Astrocyte (in vitro differentiated cells and primary cell): Measurements from ENCODE around the gene CYRIA. TPM values are rescaled to one million over a fixed set of nuclear protein-coding genes. Genes with fewer than 3 reads are reported as not detected.

Experiments used
- DNase-seq: peaks from one replicate; pipeline ENCODE4 v3.0.0-alpha.2; 2010; ENCODE audit warnings: low read depth
- FAIRE-seq: peaks from 2 replicates; lab custom pipeline; 2011; peaks lifted over from hg19 to GRCh38; lab: Jason Lieb, UNC
- H2AFZ ChIP-seq: 2 replicates; pipeline ENCODE4 v1.6.0; 2012; ENCODE audit warnings: low read depth, low read length, inconsistent platforms
- H3K27ac ChIP-seq: 2 replicates; pipeline ENCODE4 v1.5.1; 2011; ENCODE audit warnings: low read depth, low read length, inconsistent platforms
- H3K27me3 ChIP-seq: 2 replicates; pipeline ENCODE4 v1.6.0; 2011; ENCODE audit warnings: low read length, inconsistent platforms; ENCODE audit not compliant: insufficient read depth
- H3K36me3 ChIP-seq: 2 replicates; pipeline ENCODE4 v1.5.1; 2011; ENCODE audit warnings: low read length, inconsistent platforms; ENCODE audit not compliant: insufficient read depth
- H3K4me1 ChIP-seq: 2 replicates; pipeline ENCODE4 v1.5.1; 2011; ENCODE audit warnings: low read length, inconsistent platforms; ENCODE audit not compliant: insufficient read depth
- H3K4me2 ChIP-seq: 2 replicates; pipeline ENCODE4 v1.6.0; 2012; ENCODE audit warnings: low read length, inconsistent platforms
- H3K4me3 ChIP-seq: 2 replicates; pipeline ENCODE4 v1.5.1; 2011; ENCODE audit warnings: low read depth, mild to moderate bottlenecking, low read length, inconsistent platforms; ENCODE audit not compliant: insufficient read depth
- H3K79me2 ChIP-seq: 2 replicates; pipeline ENCODE4 v1.6.0; 2012; ENCODE audit warnings: mild to moderate bottlenecking, low read length, inconsistent platforms; ENCODE audit not compliant: insufficient read depth
- H3K9ac ChIP-seq: 2 replicates; pipeline ENCODE4 v1.6.0; 2012; ENCODE audit warnings: mild to moderate bottlenecking, low read length, inconsistent platforms
- H3K9me3 ChIP-seq: 2 replicates; pipeline ENCODE4 v1.5.1; 2012; ENCODE audit warnings: low read depth, mild to moderate bottlenecking, low read length, inconsistent platforms; ENCODE audit not compliant: insufficient read depth
- H4K20me1 ChIP-seq: 2 replicates; pipeline ENCODE4 v1.6.0; 2012; ENCODE audit warnings: low read length, inconsistent platforms; ENCODE audit not compliant: insufficient read depth
- H3K27ac Mint-ChIP-seq: one replicate; pipeline ENCODE4 v1.8.0; 2021; ENCODE audit warnings: mild to moderate bottlenecking, mixed read lengths; ENCODE audit not compliant: unreplicated experiment
- H3K27me3 Mint-ChIP-seq: one replicate; pipeline ENCODE4 v1.8.0; 2021; ENCODE audit warnings: low read depth, mixed read lengths; ENCODE audit not compliant: unreplicated experiment
- H3K36me3 Mint-ChIP-seq: one replicate; pipeline ENCODE4 v1.8.0; 2021; ENCODE audit warnings: low read depth, mixed read lengths; ENCODE audit not compliant: unreplicated experiment
- H3K4me1 Mint-ChIP-seq: one replicate; pipeline ENCODE4 v1.8.0; 2021; ENCODE audit warnings: low read depth, mixed read lengths; ENCODE audit not compliant: unreplicated experiment
- H3K4me3 Mint-ChIP-seq: one replicate; pipeline ENCODE4 v1.8.0; 2021; ENCODE audit warnings: mild to moderate bottlenecking, moderate library complexity, mixed read lengths; ENCODE audit not compliant: unreplicated experiment
- H3K9me3 Mint-ChIP-seq: one replicate; pipeline ENCODE4 v1.8.0; 2021; ENCODE audit warnings: mild to moderate bottlenecking, mixed read lengths; ENCODE audit not compliant: unreplicated experiment
- EZH2 ChIP-seq: IDR thresholded peaks from 2 replicates; pipeline ENCODE4 v1.6.1; 2012; ENCODE audit warnings: mild to moderate bottlenecking, low read length, inconsistent platforms; ENCODE audit not compliant: insufficient read depth
- total RNA-seq: library from RNA; stranded (reverse); gene quantifications from 2 replicates; pipeline ENCODE4 v1.2.1, GENCODE V29; 2021
- TF ChIP-seq, protein P1 (sequence below): IDR thresholded peaks from 2 replicates; pipeline ENCODE4 v1.5.1; 2011; ENCODE audit warnings: low read depth, mild to moderate bottlenecking, inconsistent platforms, low read length, moderate library complexity; ENCODE audit not compliant: insufficient read depth

The CYRIA gene
- total RNA-seq, 1 donor from 2014 or later = 4.9 TPM

DNA sequence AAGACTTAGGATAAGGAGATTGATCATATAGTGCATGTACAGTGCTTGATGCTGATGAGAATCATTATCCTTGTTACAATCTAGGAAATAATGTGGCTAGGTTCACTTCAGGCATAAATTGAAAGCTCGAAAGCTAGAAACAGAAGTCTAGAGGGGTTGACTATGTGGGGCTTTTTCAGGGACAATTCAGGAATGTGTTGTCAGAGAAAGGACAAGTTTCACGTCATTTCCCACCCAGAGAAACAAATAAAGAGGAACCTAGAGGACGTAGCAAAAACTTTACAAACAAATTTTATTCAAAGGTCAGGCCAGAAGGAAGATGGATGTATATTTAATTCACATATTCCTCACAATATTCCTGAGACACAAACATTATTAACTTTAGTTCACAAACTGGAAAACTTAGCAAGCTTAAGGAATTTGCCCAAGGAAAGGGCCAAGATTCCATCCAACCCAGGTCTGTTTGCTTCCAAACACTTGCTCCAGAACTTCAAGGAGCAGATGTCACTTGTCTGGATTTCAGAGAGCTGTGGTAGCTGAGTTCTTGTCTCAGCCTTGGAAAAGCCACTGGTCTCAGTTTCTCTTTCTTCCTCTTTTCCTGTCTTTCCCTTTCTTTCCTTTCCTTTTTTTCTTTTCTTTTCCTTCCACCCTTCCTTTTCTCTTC is 7.4 kb downstream of the CYRIA start:
- no peak overlapping the region for H3K4me2 ChIP-seq
- H3K4me1 ChIP-seq = peaks cover 5% of the 10 kb centered on the region
- H2AFZ ChIP-seq = no peak overlapping the region
- no peak for TF ChIP-seq EZH2
- TF ChIP-seq, protein P1, sequence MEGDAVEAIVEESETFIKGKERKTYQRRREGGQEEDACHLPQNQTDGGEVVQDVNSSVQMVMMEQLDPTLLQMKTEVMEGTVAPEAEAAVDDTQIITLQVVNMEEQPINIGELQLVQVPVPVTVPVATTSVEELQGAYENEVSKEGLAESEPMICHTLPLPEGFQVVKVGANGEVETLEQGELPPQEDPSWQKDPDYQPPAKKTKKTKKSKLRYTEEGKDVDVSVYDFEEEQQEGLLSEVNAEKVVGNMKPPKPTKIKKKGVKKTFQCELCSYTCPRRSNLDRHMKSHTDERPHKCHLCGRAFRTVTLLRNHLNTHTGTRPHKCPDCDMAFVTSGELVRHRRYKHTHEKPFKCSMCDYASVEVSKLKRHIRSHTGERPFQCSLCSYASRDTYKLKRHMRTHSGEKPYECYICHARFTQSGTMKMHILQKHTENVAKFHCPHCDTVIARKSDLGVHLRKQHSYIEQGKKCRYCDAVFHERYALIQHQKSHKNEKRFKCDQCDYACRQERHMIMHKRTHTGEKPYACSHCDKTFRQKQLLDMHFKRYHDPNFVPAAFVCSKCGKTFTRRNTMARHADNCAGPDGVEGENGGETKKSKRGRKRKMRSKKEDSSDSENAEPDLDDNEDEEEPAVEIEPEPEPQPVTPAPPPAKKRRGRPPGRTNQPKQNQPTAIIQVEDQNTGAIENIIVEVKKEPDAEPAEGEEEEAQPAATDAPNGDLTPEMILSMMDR = no peak
- H3K79me2 ChIP-seq = no peaks in the 10 kb centered on the region
- DNase-seq (no peak), FAIRE-seq (no peak)
- no peaks in the 10 kb centered on the region for H3K9me3 ChIP-seq
- no peak overlapping the region for H3K27ac Mint-ChIP-seq
- no peak overlapping the region for H3K4me3 Mint-ChIP-seq
- H3K27ac ChIP-seq = no peak overlapping the region
- peaks cover 19% of the 10 kb centered on the region for H3K4me1 Mint-ChIP-seq
- no peaks in the 10 kb centered on the region for H3K36me3 ChIP-seq
- no peak overlapping the region for H3K4me3 ChIP-seq
- peaks cover 3% of the 10 kb centered on the region for H3K36me3 Mint-ChIP-seq
- no peaks in the 10 kb centered on the region for H3K27me3 ChIP-seq
- no peak overlapping the region for H3K9ac ChIP-seq
- peaks cover 13% of the 10 kb centered on the region for H3K27me3 Mint-ChIP-seq
- H3K9me3 Mint-ChIP-seq = no peaks in the 10 kb centered on the region
- H4K20me1 ChIP-seq = no peaks in the 10 kb centered on the region

DNA sequence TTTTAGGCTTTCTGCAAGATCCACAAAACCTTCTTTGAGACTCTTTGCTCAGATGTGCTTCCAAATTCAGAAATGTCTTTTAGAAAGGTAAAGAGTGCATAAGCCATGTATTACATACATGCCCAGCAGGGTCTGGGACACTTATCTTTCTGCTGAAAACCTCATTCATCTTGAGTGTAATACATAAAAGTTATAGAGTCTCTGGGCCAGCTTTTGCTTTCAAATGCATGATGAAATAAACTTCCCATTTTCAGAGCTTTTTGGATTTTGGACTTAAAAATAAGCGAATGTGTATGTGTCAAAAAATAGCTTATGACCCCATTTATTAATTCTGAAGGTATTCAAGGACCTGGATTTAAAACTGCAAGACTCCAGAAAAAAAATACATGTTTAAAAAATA is 8.0 kb downstream of the CYRIA start:
- H3K36me3 Mint-ChIP-seq = peaks cover 3% of the 10 kb centered on the region
- Histone ChIP-seq H3K27ac (no peak overlapping the region), H3K36me3 (no peaks in the 10 kb centered on the region), H3K4me1 (peaks cover 9% of the 10 kb centered on the region), H4K20me1 (no peaks in the 10 kb centered on the region), H3K9ac (no peak overlapping the region), H3K9me3 (no peaks in the 10 kb centered on the region), H3K4me2 (no peak overlapping the region), H2AFZ (no peak overlapping the region), H3K4me3 (no peak overlapping the region), H3K27me3 (no peaks in the 10 kb centered on the region), H3K79me2 (no peaks in the 10 kb centered on the region)
- H3K27ac Mint-ChIP-seq = no peak overlapping the region
- no peak overlapping the region for H3K4me3 Mint-ChIP-seq
- H3K4me1 Mint-ChIP-seq = peaks cover 20% of the 10 kb centered on the region
- H3K27me3 Mint-ChIP-seq = peaks cover 13% of the 10 kb centered on the region
- FAIRE-seq (no peak), DNase-seq (no peak)
- no peaks in the 10 kb centered on the region for H3K9me3 Mint-ChIP-seq
- no peak for TF ChIP-seq EZH2
- TF ChIP-seq, protein P1 = no peak

DNA sequence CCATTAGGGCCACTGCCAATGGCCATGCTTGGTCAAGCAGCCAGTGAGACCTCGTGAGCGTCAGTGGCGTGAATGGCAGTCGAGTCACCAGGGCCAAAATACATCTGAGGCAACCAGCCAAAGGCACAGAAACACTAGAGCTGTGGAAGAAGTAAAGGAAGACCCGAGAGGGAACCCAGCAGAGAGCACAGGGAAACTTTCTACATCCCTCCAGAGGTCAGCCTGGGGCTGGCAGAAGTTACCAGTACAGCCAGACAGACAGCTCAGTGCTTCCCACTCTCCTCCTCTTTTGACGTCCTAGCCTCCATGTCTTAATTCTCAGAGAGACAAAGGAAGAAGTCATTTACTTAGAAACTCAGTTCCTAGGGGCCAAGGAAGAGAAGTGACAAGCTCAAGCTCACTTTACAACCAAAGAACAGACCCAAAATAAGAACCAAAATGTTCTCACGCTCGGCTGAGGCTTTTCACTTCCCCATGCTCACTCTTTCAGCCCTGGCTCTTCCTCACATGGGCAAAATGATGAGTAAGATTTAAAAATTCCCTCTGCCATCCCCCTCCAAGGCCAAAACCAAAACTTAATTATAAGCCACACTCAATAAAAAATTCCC is 8.7 kb downstream of the CYRIA start:
- no peaks in the 10 kb centered on the region for H3K9me3 Mint-ChIP-seq
- Histone ChIP-seq H3K79me2 (no peaks in the 10 kb centered on the region), H2AFZ (no peak overlapping the region)

More for the DNA sequence above, 8.7 kb downstream of the CYRIA start:
- Mint-ChIP-seq H3K4me3 (no peak overlapping the region), H3K27me3 (peaks cover 13% of the 10 kb centered on the region), H3K36me3 (peaks cover 3% of the 10 kb centered on the region), H3K27ac (peak overlapping the region; percentile 20), H3K4me1 (peaks cover 20% of the 10 kb centered on the region)
- H3K4me1 ChIP-seq = peaks cover 12% of the 10 kb centered on the region
- H3K9ac ChIP-seq = no peak overlapping the region
- TF ChIP-seq EZH2 = no peak
- TF ChIP-seq, protein P1 = no peak
- H3K4me2 ChIP-seq = no peak overlapping the region
- FAIRE-seq (no peak), DNase-seq (no peak)
- no peaks in the 10 kb centered on the region for H4K20me1 ChIP-seq
- no peaks in the 10 kb centered on the region for H3K36me3 ChIP-seq
- H3K27me3 ChIP-seq = no peaks in the 10 kb centered on the region
- H3K9me3 ChIP-seq = no peaks in the 10 kb centered on the region
- no peak overlapping the region for H3K4me3 ChIP-seq
- no peak overlapping the region for H3K27ac ChIP-seq
